GM12891 (cell line): ENCODE results near the gene JAZF1.

ENCODE experiments used
- DNase-seq: peaks from one replicate; pipeline ENCODE4 v3.0.0; 2011; ENCODE audit warnings: low spot score; ENCODE audit not compliant: insufficient read length
- FAIRE-seq: peaks from 2 replicates; lab custom pipeline; 2011; peaks lifted over from hg19 to GRCh38; lab: Jason Lieb, UNC
- PAX5 ChIP-seq: IDR thresholded peaks from 2 replicates; pipeline ENCODE4 v1.6.1; 2011; ENCODE audit warnings: low read length, moderate library complexity, mild to moderate bottlenecking; ENCODE audit not compliant: insufficient read depth, severe bottlenecking
- POLR2A ChIP-seq: IDR thresholded peaks from 2 replicates; pipeline ENCODE4 v1.6.1; 2011; ENCODE audit warnings: low read depth, low read length, control low read depth
- POLR2AphosphoS5 ChIP-seq: IDR thresholded peaks from 2 replicates; pipeline ENCODE4 v1.6.1; 2011; ENCODE audit warnings: low read depth, low read length, control low read depth
- POU2F2 ChIP-seq: IDR thresholded peaks from 2 replicates; pipeline ENCODE4 v1.6.1; 2011; ENCODE audit warnings: low read depth, mild to moderate bottlenecking, control low read depth, low read length, moderate library complexity
- SPI1 ChIP-seq: IDR thresholded peaks from 2 replicates; pipeline ENCODE4 v1.6.1; 2011; ENCODE audit warnings: low read depth, low read length, control low read depth
- TAF1 ChIP-seq: IDR thresholded peaks from 2 replicates; pipeline ENCODE4 v1.6.1; 2011; ENCODE audit warnings: low read depth, low read length, control low read depth

JAZF1 gene

DNA sequence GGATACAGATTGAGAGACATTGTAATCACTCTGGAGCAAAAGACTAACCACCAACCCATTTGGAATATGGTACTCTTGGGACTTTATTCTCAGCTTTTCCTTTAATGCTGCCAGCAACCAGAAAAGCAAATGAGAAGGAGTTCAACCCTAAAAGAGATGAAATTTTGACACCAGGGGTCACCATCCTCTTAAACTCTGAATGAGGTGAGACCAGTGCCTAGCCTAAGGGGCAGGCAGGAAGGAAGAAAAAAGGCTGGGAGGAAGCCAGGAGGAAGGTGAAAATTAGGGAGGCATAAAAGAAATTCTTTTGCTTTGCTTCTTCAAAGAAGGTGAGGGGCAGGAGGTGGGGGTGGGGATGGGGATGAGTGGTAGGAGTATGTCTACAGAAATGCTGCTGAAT lies 135.8 kb downstream of the JAZF1 start:
- no peak for DNase-seq
- TF ChIP-seq POLR2AphosphoS5 (no peak), SPI1 (no peak), PAX5 (no peak), POLR2A (no peak), TAF1 (no peak), POU2F2 (no peak)
- no peak for FAIRE-seq

DNA sequence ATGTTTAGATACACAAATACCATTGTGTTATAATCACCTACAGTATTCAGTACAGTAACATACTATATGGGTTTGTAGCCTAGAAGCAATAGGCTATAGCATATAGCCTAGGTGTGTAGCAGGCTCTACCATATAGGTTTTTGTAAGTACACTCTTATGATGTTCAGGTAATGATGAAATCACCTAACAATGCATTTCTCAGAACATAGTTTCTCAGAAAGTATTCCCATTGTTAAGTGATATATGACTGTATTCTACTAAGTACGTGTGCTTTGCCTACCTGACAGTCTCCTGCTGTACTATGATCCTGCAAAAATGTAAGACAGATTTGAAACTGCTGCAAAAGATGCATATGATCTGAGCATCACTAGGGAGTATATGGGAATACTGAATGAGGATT lies 137.9 kb downstream of the JAZF1 start:
- no peak for TF ChIP-seq TAF1
- TF ChIP-seq PAX5: no peak
- no peak for TF ChIP-seq POLR2AphosphoS5
- TF ChIP-seq POU2F2: no peak
- no peak for TF ChIP-seq SPI1
- TF ChIP-seq POLR2A: no peak
- DNase-seq (no peak), FAIRE-seq (no peak)

DNA sequence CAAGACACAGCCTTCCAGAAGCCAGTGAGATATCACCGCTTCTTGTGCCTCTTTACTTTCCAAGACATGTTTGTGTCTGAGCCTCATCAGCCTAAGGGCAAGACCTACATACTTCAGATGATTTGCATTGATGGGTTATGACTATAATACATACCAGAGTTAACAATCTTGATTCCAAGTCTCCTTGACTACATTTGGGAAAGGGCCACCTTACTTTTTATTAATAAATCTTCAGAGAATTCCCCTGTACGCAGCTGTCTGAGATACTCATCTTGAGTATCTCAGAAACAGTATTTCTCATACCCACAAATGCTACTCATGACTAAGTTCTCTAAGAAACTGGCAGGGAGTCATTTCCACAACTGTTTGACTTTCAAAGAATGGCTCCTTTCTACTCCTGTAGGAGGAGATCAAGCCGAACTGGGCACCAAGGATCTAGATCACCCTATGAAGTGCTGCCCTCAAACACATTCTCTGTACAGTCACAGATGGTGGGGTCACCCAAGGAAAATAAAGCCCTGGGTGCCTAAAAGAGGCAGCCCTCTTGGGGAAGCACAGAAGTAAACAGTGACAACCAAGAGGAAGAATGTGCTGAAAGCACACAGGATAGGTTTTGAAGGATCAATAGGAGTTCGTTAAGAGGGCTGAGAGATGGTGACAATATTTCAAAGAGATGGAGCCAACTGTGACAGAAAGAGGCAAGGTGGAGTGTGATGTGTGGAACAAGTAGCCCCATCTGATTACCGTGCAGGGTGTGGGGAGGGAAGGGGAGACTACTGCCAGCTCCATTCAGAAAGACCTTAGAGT lies 138.9 kb downstream of the JAZF1 start:
- FAIRE-seq: no peak

DNA sequence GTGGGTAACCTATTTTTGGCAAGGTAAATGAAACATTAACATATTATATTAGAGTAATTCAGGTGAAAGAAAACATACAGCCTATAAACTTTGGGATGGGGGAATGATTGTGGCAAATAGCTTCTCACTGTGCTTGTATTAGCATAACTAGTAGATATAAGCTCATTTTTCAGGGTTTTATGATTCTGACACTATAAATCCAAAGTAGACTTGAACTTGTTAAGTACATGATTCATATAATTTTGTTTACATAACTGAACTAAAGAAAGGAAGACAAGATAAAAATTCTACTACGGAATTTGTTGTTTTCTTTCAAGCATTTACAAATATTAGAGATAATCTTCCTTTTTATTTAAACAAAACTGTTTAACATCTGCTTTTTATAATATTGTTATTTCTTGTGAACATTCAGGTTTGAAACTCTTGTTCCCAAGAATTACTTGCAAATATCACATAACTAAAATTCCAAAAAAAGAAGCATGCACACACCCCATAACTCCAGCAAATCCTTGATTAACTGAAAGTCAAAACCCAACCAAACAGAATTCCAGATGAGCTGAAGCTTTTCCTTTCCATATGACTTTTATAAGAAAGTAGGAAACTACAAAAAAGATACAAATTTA lies 142.3 kb downstream of the JAZF1 start:
- TF ChIP-seq TAF1 (no peak), SPI1 (no peak), POLR2A (no peak), PAX5 (no peak), POLR2AphosphoS5 (no peak), POU2F2 (no peak)
- FAIRE-seq (no peak), DNase-seq (no peak)

More for the DNA sequence above, 138.9 kb downstream of the JAZF1 start:
- DNase-seq: no peak
- no peak for TF ChIP-seq POU2F2
- no peak for TF ChIP-seq PAX5
- no peak for TF ChIP-seq TAF1

DNA sequence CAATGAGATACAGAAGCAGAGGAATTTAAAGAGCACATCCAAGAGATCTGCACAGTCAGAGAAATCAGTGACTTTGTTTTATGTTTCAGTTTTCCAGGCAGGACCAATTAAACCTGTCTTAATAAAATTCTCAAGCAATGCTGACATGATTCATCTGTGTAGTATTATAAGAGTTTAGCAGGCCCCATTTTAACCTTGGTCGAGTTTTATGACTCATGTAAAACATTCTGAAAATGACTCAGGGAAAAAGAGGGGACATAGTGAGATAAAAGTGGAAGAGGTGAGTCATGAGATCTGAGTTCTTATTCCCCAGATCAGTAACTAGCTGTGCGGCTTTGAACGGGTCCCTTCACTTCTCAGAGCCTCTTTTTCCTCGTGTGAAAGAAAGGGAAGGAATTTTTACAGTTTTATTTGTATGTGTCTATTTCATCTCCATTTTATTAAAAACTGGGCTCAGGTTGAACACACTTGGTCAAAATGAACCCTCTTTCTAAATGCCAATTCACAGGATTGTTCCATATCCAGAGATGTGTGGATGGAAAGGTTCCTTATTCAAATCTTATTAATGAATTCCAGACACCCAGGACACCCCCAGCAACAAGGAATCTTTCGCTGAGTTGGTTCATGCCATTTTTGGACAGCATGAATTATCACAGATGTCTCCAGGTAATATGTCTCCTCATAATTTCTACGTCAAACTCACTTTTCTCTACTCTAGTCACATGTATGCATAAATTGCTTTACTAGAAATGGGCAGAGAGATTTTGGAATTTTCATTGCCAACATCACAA lies 143.2 kb downstream of the JAZF1 start:
- TF ChIP-seq TAF1 (no peak), POLR2AphosphoS5 (no peak), PAX5 (no peak), POLR2A (no peak), SPI1 (no peak), POU2F2 (no peak)
- FAIRE-seq: no peak
- no peak for DNase-seq

DNA sequence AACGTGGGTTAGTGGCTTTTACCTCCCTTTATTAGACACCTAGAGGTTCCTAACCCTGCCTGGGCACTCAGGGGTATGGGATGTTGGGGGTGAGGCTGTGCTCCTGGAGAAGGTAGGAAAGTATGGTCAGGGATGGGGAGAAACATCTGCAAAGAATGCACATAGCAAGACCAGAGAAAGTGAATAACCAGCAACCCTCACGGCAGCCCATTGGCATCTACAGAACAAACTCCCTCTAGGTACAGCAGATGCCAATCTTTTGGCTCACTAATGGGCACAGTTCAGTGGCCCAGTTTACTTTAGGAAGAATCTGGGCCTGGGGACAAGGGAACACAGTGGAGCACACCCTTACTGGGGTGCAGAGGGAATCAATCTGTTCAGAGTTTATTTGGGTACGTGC lies 143.9 kb downstream of the JAZF1 start:
- DNase-seq (no peak), FAIRE-seq (no peak)
- TF ChIP-seq PAX5: no peak

DNA sequence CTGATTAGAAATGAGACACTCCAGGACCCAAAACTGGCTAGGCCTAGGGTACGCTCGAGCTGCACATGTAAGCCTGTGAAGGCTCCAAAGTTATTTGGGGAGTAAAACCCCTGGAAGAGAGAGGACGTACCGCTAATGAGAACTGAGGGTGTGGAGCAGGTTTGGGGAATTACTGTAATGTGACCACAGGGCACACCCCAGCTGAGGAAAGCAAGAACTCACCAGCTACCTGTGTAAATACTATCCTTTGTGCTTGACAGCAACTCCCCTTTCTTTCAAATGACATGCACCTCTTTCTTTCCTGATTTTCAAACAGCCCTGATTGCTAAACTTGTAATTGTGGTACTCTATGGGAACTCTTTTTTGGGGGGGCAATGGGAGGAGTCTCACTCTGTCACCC lies 147.2 kb downstream of the JAZF1 start:
- no peak for FAIRE-seq
- TF ChIP-seq PAX5: no peak
- no peak for TF ChIP-seq POLR2AphosphoS5
- DNase-seq: no peak

DNA sequence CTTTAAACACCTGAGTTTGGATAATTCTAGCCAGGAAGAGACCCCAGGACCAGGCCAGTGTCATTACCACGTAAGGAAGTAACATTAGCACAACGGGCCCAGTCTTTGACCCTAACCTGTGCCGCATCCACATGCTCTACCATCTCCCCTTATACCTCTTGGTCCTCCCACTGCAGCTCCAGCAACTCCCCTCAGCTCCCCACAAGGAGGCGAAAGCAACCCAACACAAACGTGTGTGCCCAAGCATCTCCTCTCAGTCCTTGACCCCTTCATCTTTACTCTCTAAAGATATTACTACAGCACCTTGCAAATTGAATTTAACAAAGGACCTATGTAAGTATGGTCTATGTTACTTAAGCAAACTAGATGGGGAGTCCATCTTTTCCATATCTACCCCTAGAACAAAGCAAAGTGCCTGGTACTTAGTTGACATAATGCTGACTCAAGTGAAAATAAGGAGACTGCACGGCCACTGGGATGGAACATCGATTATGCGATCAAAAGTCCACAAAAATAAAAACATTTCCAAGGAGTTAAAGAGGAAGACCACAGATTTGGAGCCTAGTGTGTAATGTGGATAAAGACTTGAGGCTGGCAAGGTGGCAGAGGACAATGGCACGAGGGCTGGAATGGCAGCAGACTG lies 147.7 kb downstream of the JAZF1 start:
- DNase-seq: no peak
- TF ChIP-seq POU2F2: no peak
- no peak for TF ChIP-seq POLR2A
- TF ChIP-seq PAX5: no peak
- TF ChIP-seq POLR2AphosphoS5: no peak
- no peak for TF ChIP-seq TAF1
- TF ChIP-seq SPI1: no peak
- no peak for FAIRE-seq

DNA sequence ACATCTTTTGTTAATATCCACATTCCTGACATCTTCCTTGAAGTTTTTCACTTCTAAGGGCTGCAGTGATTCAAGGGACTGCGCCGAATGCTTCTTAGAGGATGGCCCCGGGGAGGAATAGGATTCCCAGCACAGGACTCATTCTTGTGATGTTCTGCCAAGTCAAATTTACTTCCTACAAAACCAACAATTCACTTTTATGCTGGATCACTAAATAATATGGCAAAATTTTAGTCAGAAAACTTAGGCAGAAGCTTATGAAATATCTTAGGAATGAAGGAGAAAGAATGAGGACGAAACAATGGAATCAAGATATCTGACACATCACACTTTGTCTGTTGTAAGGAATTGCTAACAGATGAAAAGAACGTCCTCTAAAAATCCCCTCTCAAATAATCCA lies 151.5 kb downstream of the JAZF1 start:
- DNase-seq (no peak), FAIRE-seq (no peak)
- no peak for TF ChIP-seq PAX5
- no peak for TF ChIP-seq TAF1
- no peak for TF ChIP-seq SPI1
- no peak for TF ChIP-seq POU2F2
- no peak for TF ChIP-seq POLR2AphosphoS5
- TF ChIP-seq POLR2A: no peak
